Measurements from ENCODE around the gene CD83.
"Not testable (repeated sequence)": the region's sequence is repeated elsewhere in the genome, so short reads cannot be mapped to it uniquely, and the experiment has no call there.

DNA sequence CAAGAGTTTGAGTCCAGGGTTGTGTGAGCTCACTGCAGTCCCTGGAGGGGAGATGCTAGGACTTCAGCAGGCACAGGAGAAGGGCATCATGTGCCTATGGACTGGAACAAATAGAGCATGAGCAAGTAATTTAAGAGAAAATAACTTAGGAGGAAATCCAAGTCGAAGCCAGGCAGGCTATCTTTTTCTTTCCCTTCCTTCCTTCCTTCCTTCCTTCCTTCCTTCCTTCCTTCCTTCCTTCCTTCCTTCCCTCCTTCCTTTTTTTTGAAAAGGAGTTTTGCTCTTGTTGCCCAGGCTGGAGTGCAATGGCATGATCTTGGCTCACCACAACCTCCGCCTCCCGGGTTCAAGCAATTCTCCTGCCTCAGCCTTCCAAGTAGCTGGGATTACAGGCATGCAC, 33.7 kb downstream of the CD83 start:
- TF ChIP-seq POLR2A (IDR thresholded peaks at IDR 0.05) = not testable (repeated sequence)
- TF ChIP-seq, protein P1, sequence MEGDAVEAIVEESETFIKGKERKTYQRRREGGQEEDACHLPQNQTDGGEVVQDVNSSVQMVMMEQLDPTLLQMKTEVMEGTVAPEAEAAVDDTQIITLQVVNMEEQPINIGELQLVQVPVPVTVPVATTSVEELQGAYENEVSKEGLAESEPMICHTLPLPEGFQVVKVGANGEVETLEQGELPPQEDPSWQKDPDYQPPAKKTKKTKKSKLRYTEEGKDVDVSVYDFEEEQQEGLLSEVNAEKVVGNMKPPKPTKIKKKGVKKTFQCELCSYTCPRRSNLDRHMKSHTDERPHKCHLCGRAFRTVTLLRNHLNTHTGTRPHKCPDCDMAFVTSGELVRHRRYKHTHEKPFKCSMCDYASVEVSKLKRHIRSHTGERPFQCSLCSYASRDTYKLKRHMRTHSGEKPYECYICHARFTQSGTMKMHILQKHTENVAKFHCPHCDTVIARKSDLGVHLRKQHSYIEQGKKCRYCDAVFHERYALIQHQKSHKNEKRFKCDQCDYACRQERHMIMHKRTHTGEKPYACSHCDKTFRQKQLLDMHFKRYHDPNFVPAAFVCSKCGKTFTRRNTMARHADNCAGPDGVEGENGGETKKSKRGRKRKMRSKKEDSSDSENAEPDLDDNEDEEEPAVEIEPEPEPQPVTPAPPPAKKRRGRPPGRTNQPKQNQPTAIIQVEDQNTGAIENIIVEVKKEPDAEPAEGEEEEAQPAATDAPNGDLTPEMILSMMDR (IDR thresholded peaks at IDR 0.05) = not testable (repeated sequence)
